Activated T-cell treated with anti-CD3 and anti-CD28 coated beads, Interleukin-2, amount 50 U/mL, for 1 hour (primary cell): Measurements from ENCODE around the gene PIP5K1C.
"Not testable (repeated sequence)": the region's sequence is repeated elsewhere in the genome, so short reads cannot be mapped to it uniquely, and the experiment has no call there.

ENCODE experiments used
- DNase-seq: peaks from one replicate; pipeline ENCODE4 v3.0.0-alpha.2; 2020

PIP5K1C gene

GRCh38 chr19:3658870-3659745 lies 41.2 kb downstream of the PIP5K1C start:
- no peak for DNase-seq

GRCh38 chr19:3658004-3658869 lies 42.0 kb downstream of the PIP5K1C start:
- no peak for DNase-seq

GRCh38 chr19:3657395-3657769 lies 42.9 kb downstream of the PIP5K1C start:
- no peak for DNase-seq

DNA sequence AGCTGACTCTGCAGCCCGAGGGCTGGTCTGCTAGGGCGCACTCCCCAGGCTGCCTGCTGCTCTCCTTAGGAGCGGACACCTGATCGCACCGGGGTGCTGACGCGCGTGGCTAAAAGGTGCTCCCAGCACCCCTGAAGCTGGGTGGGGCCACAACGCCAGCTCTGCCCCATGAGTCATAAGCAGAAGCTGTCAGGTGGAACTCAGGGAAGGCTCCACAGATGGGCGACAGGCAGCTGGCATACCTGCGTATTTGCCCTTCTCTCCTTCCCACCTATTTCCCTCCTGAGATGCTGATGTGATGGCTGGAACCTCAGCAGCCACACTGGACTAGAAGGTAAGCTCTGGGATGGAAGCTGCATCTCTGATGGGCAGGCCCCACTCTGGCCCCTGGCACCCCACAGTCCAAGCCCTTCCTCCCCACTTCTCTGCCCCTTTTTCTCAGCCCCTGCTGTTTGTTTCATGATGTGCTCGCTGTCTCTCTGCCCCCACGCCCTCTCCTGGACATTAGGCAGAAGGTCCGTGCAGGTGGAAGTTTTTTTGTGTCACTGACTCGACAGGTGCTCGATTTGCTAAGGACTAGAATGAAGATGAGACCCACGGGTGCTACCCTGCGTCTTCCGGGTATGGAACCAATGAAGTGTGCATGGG lies 43.4 kb downstream of the PIP5K1C start:
- no peak for DNase-seq

DNA sequence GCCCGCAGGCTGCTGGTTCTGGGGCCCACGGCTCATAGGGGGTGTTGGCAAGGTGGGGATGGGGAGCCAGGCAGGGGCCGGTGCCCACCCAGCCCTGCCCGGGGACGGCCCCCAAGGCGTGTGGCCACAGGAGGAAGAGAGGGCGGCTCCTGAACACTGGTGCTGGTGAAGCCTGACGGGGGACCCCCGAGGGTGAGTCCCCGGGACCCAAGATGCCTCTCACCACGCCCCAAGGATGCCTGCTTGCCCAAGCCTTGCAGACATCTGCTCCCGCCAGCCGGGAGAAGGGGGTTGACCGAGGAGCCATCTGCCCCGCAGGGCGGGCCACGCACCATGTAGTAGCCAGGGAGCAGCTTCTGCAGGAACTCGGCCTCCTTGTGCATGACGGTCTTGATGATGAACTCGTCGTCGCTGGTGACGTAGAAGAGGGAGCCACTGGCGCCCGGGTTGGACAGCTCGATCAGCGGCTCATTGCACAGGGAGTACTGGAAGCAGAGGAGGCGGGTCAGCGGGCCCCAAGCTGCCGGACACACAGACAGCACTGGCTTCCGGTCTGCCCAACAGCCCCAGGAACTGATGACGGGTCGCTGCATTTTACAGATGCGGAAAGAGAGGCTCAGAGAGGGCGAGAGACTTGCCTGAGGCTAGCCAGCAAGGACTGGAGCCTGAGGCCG lies 44.1 kb downstream of the PIP5K1C start:
- no peak for DNase-seq

DNA sequence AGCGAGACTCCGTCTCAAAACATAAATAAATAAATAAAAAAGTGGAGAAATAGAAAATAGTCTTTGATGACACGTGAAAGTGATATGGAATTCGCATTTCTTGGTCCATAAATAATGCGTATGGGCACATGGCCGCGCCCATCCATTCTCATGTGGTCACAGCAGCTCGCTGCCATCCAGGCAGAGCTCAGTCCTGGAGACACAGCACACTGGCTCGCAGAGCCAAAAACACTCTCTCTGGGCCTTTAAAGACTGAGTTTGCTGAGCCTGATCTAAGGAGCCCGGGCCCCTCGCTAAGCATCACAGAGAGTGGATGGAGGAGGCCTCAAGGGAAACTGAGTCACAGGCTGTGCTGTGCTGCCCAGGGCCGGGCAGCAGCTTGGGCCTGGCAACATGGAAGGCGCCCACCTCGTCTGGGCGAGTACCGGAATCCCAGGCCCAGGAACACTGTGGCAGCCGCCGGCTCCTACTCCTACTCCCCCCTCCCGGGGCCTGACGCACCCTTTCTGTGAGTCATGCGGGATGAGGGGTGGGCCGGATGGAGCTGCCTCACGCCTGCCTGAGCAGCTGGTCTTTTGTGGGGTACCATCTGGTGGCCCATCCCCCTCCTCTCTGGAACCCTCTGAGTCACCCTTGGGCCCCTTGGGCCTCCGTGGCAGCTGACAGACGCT lies 44.7 kb downstream of the PIP5K1C start:
- no peak for DNase-seq

DNA sequence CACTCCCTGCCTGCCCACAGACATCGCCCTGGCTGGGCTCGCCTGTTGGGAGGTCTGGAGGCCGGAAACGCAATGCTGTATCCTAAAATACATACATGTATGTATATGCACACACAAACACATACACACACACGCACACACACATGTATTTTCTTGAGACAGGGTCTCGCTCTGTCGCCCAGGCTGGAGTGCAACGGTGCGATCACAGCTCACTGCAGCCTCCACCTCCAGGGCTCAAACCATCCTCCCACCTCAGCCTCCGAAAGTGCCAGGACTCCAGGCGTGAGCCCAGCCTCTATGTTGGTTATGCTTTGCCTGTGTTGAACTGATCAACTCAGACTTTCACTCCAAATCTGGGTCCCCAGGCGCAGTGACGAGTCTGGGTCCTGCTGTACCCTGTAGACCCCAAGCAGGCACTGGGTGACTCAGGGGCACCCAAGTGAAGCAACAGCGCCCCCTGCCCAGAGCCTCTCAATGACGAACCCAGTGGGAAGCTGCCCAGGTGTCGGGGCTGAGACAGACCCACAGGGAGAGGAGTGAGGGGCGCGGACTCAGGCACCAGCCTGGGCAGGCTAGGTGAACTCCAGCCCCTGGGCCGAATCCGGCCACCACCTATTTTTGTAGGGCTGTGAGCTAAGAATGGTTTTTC lies 46.3 kb downstream of the PIP5K1C start:
- no peak for DNase-seq

- no peak for DNase-seq
Observed at GRCh38 chr19:3653081-3653795, 47.0 kb downstream of the PIP5K1C start.

DNA sequence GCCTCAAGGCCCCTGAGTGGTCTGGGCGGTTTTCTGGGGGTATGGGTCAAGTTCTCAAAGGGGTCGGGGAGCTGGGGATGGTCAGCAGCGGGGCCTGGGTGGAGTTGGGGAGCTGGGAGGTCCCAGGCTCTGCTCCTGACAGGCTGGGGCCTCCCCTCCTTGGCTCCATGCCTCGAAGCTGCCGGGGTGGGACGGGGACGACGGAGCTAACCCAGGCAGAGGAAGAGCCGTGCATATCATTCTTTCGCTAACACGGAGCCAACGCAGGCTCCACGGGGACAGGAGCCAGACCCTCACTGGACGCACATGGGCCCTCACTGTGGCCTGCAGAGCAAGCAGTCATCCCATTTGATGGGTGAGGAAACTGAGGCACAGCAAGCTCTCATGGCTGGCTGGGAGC lies 47.8 kb downstream of the PIP5K1C start:
- no peak for DNase-seq

DNA sequence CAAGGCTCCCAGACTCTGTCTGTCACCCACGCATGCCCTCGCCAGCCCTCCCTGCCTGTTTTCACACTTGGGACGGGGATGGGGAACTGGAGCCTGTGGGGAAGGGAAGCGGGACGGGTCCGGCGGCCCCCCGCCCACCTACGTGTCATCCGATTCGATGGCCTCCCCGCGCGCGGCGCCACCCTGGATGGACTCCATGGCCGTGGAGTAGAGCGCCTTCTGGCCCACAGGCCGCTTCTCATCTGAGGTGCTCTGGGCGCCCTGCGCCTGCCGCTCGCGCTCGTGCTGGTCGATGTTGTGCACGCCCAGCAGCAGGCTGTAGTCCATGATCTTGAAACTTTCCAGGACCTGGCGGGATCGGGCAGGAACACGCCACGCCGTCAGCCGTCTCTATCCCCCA lies 48.6 kb downstream of the PIP5K1C start:
- DNase-seq, result no peak

- no peak for DNase-seq
Observed at GRCh38 chr19:3649888-3650287, 50.4 kb downstream of the PIP5K1C start.

- no peak for DNase-seq
Observed at GRCh38 chr19:3648037-3648905, 52.0 kb downstream of the PIP5K1C start.

- DNase-seq, result not testable (repeated sequence)
Observed at GRCh38 chr19:3647102-3647501, 53.2 kb downstream of the PIP5K1C start.

GRCh38 chr19:3646336-3647092 lies 53.8 kb downstream of the PIP5K1C start:
- DNase-seq, result no peak

DNA sequence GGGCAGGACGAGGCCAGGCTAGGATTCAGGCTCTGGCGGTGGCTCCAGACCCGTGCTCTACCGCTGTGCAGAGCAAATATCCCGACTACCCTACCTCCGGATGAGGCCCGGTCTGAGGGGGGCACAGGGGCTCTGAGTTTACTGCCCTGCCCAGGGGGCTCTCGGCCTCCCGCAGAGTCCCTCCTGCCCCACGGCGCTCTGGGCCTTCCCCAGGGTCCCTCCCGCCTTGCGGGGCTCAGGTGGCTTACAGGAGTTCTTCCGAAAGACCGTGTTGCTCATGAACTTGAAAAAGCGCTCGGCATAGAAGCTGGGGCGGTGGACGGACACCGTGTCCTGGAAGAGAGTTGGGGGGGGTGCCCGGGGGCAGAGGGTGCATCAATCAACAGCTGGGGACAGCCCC lies 54.5 kb downstream of the PIP5K1C start:
- DNase-seq, result no peak

GRCh38 chr19:3645067-3645396 lies 55.2 kb downstream of the PIP5K1C start:
- no peak for DNase-seq

DNA sequence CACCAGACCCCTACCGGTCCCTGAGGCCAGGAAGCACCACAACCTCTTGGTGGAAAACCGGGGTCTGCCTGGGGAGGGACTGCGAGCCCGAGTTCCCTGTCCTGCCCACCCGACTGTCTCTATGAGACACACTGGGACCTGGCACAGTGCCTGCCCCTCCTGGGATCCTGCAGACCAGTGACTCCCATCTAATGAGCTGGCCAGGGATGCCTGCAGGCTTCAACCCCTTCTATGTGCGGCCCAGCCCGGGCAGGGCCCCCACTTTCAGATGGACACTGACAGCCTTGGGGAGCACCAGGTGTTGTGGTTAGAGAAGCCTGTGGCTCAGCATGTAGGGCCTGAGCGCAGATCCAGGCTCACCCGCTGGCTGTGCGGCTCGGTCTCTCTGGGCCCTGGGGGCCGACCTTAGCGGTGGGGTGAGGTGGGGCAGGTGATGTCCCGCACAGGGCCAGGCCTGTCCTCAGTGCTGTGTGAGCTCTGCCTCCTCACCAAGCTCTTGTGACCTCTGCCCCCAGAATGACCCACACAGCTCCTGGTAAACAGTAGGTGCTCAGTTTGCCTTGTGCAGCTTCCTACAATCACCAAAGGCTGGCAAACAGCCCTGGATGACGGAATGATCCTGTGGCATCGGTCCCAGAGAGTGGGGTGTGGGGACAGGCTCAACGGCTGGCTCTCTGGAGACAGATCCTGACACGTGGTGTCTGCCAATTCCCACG lies 55.8 kb downstream of the PIP5K1C start:
- DNase-seq, result no peak

DNA sequence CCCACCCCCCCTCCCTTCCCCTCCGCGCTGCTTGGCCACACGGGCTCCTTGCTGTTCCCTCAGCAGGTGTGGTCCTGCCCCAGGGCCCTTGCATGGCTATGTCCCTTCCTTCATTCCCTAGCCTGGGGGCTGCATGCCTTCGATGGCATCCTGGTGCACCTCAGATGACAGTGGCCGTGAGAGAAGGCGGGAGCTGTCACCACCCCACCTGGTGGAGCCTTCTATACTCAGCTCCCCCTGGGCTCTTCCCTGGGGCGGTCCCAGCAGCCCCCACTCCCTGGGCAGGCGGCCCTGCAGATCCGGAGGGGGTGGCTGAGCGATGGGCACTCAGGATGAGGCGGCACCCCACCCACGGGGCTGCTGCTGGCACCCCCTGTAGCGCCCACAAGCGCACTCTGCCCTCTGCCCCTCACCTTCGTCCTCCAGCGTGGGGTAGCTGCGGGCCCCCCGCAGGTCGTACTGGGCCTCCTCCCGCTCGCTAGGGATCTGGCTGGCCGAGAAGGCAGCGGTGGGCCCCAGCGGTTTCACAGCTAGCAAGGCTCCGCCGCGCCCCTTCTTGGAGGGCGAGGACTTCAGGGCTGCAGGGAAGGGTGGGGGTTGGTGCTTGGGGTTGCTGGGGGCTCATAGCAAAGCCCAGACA lies 56.5 kb downstream of the PIP5K1C start:
- no peak for DNase-seq
